ENCODE data around the gene LRCH1. TPM values are rescaled to one million over a fixed set of nuclear protein-coding genes. Genes with fewer than 3 reads are reported as not detected.

LRCH1 gene
- polyA plus RNA-seq, 1 donor (not counting 4 experiments of a cell fraction or from before 2014, with no cell fraction given): 16.2 TPM

DNA sequence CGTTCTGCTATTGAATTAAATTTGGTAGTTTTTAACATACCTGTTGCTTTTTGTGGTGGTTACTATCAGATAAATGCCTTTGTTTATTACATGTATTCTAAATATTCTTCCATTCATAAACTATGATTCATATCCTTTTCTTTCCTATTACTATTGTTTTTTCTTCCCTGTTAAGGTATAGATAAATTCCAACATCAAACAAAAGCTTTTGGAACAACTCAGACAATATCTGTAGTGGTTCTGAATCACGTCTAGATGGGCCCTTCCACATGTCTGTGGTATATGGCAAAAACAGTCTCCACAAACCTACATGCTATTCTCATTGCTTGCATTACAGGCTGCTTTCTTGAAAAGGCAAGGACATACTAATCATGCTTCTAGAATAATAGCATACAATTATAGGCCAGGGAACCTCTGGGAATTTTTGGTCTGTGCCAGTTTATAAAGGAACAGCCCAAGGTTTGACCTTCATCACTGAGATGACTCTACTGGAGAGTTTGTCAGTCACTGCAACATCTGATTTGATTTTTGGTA is 6.4 kb downstream of the LRCH1 start:
- H3K36me3 ChIP-seq (ENCODE audit: control insufficient read depth in 2 of 2, extremely low read depth in 1 of 2, insufficient read depth in 2 of 2, low read length in 2 of 2): peaks cover 0 to 4% of the 10 kb centered on the region in 2 experiments
- no peak for DNase-seq (ENCODE audit: low read depth, low spot score)
- H3K9me3 ChIP-seq (ENCODE audit: control insufficient read depth, low read depth, low read length): no peaks in the 10 kb centered on the region
- dilution Hi-C loops (cut with MboI; ENCODE audit: extremely low pct_ligation_motif_present, low sequenced_read_pairs): no loop called here
- H3K27me3 ChIP-seq (ENCODE audit: control insufficient read depth, extremely low read depth, insufficient read depth, low read length): no peaks in the 10 kb centered on the region
- peaks cover 95% of the 10 kb centered on the region for H3K79me2 ChIP-seq (ENCODE audit: control insufficient read depth, insufficient read depth, low read length)
- no peak overlapping the region for H3K9ac ChIP-seq (ENCODE audit: control insufficient read depth, extremely low read depth, insufficient read depth, low read length)
- peaks cover 33% of the 10 kb centered on the region for H3K4me1 ChIP-seq (ENCODE audit: control insufficient read depth, extremely low read depth, insufficient read depth, low read length)
- TF ChIP-seq, protein P1, sequence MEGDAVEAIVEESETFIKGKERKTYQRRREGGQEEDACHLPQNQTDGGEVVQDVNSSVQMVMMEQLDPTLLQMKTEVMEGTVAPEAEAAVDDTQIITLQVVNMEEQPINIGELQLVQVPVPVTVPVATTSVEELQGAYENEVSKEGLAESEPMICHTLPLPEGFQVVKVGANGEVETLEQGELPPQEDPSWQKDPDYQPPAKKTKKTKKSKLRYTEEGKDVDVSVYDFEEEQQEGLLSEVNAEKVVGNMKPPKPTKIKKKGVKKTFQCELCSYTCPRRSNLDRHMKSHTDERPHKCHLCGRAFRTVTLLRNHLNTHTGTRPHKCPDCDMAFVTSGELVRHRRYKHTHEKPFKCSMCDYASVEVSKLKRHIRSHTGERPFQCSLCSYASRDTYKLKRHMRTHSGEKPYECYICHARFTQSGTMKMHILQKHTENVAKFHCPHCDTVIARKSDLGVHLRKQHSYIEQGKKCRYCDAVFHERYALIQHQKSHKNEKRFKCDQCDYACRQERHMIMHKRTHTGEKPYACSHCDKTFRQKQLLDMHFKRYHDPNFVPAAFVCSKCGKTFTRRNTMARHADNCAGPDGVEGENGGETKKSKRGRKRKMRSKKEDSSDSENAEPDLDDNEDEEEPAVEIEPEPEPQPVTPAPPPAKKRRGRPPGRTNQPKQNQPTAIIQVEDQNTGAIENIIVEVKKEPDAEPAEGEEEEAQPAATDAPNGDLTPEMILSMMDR (optimal IDR thresholded peaks at IDR 0.05 in 1 of 3, IDR thresholded peaks at IDR 0.05 in 1 of 3, conservative IDR thresholded peaks at IDR 0.05 in 1 of 3; ENCODE audit: extremely low read depth in 1 of 3, insufficient read depth in 2 of 3, low read length in 3 of 3): no peak
- no peak for TF ChIP-seq EZH2 (IDR thresholded peaks at IDR 0.05; ENCODE audit: low read length)
- H3K4me2 ChIP-seq (ENCODE audit: control insufficient read depth, extremely low read depth, insufficient read depth, low read depth, low read length): peak overlapping the region; percentile 26
- no peak overlapping the region for H3K27ac ChIP-seq (ENCODE audit: control insufficient read depth, insufficient read depth, low read length)
- peaks cover 31% of the 10 kb centered on the region for H4K20me1 ChIP-seq (ENCODE audit: control insufficient read depth, extremely low read depth, insufficient read depth, low read length)
- no peak overlapping the region for H2AFZ ChIP-seq (ENCODE audit: control insufficient read depth, low read length)
- FAIRE-seq: peak; percentile 34
- peak overlapping the region in 1 of 3 experiments; percentile 17 for H3K4me3 ChIP-seq (ENCODE audit: control insufficient read depth in 2 of 3, extremely low read depth in 1 of 3, insufficient read depth in 2 of 3, low read depth in 1 of 3, low read length in 3 of 3)
- peaks cover 2% of the 10 kb centered on the region for H3K9me1 ChIP-seq (ENCODE audit: control insufficient read depth, extremely low read depth, insufficient read depth, low read length)

DNA sequence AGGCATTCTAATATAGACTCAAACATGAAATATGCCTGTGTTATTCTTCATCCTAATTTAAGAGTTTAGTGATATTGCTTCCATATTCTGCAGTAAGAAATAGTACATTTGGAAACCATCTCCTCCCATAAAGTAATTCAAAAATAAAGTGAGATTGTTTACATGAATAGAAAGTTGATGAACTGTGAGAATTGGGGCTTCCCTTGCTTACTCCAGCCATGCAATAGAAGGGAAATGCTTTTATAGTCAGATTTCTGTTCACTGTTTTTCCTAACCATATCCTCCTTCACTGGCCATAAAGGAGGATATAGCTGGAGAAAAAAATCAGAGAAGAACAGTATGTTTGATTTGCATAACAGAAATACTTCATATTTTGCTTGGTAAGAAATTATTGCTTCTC is 7.8 kb downstream of the LRCH1 start:
- Histone ChIP-seq H3K4me3 (ENCODE audit: control insufficient read depth in 2 of 3, extremely low read depth in 1 of 3, insufficient read depth in 2 of 3, low read depth in 1 of 3, low read length in 3 of 3) (no peak overlapping the region), H3K9me1 (ENCODE audit: control insufficient read depth, extremely low read depth, insufficient read depth, low read length) (peaks cover 2% of the 10 kb centered on the region), H3K4me2 (ENCODE audit: control insufficient read depth, extremely low read depth, insufficient read depth, low read depth, low read length) (no peak overlapping the region), H3K9ac (ENCODE audit: control insufficient read depth, extremely low read depth, insufficient read depth, low read length) (no peak overlapping the region), H2AFZ (ENCODE audit: control insufficient read depth, low read length) (no peak overlapping the region), H4K20me1 (ENCODE audit: control insufficient read depth, extremely low read depth, insufficient read depth, low read length) (peaks cover 31% of the 10 kb centered on the region), H3K27me3 (ENCODE audit: control insufficient read depth, extremely low read depth, insufficient read depth, low read length) (no peaks in the 10 kb centered on the region), H3K36me3 (ENCODE audit: control insufficient read depth in 2 of 2, extremely low read depth in 1 of 2, insufficient read depth in 2 of 2, low read length in 2 of 2) (peaks cover 0 to 4% of the 10 kb centered on the region in 2 experiments), H3K4me1 (ENCODE audit: control insufficient read depth, extremely low read depth, insufficient read depth, low read length) (peaks cover 24% of the 10 kb centered on the region), H3K9me3 (ENCODE audit: control insufficient read depth, low read depth, low read length) (no peaks in the 10 kb centered on the region), H3K79me2 (ENCODE audit: control insufficient read depth, insufficient read depth, low read length) (peaks cover 94% of the 10 kb centered on the region), H3K27ac (ENCODE audit: control insufficient read depth, insufficient read depth, low read length) (no peak overlapping the region)
- DNase-seq (ENCODE audit: low read depth, low spot score) (no peak), FAIRE-seq (no peak)
- dilution Hi-C loops (cut with MboI; ENCODE audit: extremely low pct_ligation_motif_present, low sequenced_read_pairs): no loop called here
- TF ChIP-seq EZH2 (IDR thresholded peaks at IDR 0.05; ENCODE audit: low read length): no peak
- TF ChIP-seq, protein P1 (optimal IDR thresholded peaks at IDR 0.05 in 1 of 3, IDR thresholded peaks at IDR 0.05 in 1 of 3, conservative IDR thresholded peaks at IDR 0.05 in 1 of 3; ENCODE audit: extremely low read depth in 1 of 3, insufficient read depth in 2 of 3, low read length in 3 of 3): no peak
